Fibroblast of mammary gland (primary cell): ENCODE data around the gene SPDL1.

Experiments used
- DNase-seq: peaks from one replicate; pipeline ENCODE4 v3.0.0-alpha.2; 2010; ENCODE audit warnings: low read depth
- H3K4me3 ChIP-seq: 2 replicates; pipeline ENCODE4 v1.5.1; 2011; ENCODE audit warnings: low read depth, mild to moderate bottlenecking, low read length, moderate library complexity; ENCODE audit not compliant: control insufficient read depth
- TF ChIP-seq, protein P1 (sequence below): conservative IDR thresholded peaks from 2 replicates; pipeline ENCODE4 v1.5.1; 2011; ENCODE audit warnings: low read depth, low read length, inconsistent platforms; ENCODE audit not compliant: control insufficient read depth, insufficient read depth

SPDL1 gene, protein sequence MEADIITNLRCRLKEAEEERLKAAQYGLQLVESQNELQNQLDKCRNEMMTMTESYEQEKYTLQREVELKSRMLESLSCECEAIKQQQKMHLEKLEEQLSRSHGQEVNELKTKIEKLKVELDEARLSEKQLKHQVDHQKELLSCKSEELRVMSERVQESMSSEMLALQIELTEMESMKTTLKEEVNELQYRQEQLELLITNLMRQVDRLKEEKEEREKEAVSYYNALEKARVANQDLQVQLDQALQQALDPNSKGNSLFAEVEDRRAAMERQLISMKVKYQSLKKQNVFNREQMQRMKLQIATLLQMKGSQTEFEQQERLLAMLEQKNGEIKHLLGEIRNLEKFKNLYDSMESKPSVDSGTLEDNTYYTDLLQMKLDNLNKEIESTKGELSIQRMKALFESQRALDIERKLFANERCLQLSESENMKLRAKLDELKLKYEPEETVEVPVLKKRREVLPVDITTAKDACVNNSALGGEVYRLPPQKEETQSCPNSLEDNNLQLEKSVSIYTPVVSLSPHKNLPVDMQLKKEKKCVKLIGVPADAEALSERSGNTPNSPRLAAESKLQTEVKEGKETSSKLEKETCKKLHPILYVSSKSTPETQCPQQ

DNA sequence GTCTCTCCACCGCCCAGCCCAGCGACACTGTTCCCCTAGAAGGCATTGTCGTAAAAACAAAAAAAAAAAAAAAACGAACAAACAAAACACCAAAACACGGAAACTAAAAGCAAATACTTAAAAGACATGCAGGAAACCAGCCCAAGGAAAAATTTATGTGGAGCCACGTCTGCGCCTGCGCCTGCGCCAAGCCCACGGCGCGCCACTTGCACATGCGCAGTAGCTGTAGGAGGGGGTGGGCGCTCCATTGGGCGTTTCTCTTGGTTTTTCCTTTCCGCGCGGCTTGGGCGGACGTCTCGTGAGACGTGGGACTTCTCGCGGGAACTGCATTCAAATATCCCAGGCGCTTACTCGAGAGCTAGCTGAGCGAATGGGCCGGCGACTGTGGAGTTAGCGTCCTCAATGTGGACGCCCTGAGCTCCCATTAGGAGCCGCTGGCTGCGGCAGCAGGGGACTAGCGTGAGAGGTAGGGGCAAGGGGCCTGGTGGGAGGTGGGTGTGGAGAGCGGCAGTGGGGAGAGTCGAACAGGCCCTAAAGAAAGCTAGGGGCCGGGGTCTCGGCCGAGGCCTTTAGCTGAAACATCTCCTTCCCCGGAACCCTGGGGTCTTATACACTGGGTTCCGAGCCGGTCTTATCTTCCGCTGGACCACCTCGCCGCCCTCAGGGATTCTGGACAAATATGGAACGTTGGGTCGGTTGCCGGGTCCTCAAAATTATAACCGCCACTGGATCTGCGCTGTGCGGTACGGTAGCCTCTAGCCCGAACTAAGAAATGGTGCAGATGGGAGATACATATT, at the start of gene SPDL1:
Gene SPDL1 (plus strand): TSS at position 350 of the 797 bp plus-strand sequence. CDS start 4,644 bp downstream, outside the sequence.
- TF ChIP-seq, protein P1, sequence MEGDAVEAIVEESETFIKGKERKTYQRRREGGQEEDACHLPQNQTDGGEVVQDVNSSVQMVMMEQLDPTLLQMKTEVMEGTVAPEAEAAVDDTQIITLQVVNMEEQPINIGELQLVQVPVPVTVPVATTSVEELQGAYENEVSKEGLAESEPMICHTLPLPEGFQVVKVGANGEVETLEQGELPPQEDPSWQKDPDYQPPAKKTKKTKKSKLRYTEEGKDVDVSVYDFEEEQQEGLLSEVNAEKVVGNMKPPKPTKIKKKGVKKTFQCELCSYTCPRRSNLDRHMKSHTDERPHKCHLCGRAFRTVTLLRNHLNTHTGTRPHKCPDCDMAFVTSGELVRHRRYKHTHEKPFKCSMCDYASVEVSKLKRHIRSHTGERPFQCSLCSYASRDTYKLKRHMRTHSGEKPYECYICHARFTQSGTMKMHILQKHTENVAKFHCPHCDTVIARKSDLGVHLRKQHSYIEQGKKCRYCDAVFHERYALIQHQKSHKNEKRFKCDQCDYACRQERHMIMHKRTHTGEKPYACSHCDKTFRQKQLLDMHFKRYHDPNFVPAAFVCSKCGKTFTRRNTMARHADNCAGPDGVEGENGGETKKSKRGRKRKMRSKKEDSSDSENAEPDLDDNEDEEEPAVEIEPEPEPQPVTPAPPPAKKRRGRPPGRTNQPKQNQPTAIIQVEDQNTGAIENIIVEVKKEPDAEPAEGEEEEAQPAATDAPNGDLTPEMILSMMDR, result no peak
- peak within 1 kb of the TSS; percentile 99 for H3K4me3 ChIP-seq
- peak; percentile 96 for DNase-seq

DNA sequence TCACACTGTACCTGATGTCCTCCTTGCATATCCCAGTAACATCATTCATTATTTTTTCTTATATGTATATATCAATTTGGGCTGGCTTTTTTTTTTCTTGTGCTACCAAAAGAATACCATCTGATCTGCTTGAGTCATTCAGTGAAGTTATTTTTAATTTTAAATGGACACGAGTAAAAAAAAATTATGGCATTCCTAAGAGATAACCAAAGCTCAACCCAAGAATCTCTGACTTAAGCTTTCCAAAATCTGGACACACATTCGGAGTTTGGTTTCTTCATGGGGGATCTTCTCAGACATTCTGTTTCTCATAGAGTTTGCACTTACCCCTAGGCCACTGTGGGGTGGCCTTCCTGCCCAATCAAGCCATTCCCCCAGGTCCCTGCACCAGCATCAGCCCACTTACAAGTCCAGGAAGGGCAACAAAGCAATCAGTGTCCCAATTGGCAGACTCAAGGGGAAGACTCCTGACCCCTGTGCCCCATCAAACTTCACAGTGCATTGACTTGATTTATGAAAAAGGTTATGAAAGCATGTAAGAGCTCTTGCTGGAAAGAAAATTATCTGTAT, 49.2 kb upstream of the SPDL1 start:
- DNase-seq, result no peak

DNA sequence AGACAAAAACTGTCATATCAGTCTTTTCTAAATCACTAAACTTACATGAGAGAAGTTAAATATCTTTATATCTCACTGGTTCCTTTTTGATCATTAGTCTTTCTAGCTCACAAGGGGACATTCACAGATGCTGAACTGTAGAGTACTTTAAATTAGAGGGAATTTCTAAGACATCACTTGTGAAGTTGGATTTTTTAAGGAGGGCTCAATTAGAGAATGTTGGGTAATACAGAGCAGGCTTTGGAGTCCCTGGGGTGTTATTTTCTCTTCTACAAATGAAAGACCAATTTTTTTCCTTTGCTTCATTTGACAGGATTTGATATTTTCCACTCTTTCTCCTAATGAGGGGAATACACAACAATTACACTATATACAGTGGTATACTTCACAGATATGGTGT, 48.6 kb upstream of the SPDL1 start:
- no peak overlapping the region for H3K4me3 ChIP-seq
- TF ChIP-seq, protein P1, result no peak
- no peak for DNase-seq

More for the DNA sequence above, 49.2 kb upstream of the SPDL1 start:
- H3K4me3 ChIP-seq, result no peak overlapping the region
- TF ChIP-seq, protein P1, result no peak

DNA sequence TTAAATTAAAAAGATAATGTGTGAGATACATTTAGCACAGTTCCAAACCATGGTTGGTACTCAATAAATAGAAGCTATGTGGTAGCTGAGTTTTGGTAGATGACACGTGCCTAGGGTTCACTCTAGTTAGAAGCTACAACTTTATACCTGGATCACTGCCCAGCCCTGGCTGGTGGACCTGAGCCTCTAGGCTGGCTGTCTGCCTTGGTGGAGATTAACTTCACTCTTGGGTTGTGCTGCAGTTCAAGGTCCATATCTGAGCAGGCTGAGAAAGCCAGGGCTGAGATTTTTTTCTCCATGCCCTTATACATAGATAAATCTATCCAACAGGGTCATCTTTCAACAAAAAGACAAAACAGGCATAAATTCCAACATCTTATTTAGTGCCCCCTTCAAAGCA, 44.6 kb upstream of the SPDL1 start:
- TF ChIP-seq, protein P1, result no peak
- DNase-seq, result no peak
- H3K4me3 ChIP-seq, result no peak overlapping the region

DNA sequence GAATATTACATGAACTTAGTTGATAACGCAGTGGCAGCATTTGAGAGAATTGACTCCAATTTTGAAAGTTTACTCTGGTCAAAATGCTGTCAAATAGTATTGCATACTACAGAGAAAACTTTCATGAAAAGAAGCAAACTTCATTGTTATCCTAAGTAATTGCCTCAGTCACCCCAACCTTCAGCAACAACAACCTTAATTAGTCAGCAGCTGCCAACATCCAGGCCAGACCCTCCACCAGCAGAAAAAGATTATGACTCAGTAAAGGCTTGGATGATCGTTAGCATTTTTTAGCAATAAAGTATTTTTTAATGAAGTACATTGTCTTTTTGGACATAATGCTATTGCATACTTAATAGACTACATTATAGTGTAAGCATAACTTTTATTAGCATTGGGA, 40.8 kb upstream of the SPDL1 start:
- TF ChIP-seq, protein P1, result no peak
- H3K4me3 ChIP-seq, result no peak overlapping the region
- DNase-seq, result peak; percentile 22

DNA sequence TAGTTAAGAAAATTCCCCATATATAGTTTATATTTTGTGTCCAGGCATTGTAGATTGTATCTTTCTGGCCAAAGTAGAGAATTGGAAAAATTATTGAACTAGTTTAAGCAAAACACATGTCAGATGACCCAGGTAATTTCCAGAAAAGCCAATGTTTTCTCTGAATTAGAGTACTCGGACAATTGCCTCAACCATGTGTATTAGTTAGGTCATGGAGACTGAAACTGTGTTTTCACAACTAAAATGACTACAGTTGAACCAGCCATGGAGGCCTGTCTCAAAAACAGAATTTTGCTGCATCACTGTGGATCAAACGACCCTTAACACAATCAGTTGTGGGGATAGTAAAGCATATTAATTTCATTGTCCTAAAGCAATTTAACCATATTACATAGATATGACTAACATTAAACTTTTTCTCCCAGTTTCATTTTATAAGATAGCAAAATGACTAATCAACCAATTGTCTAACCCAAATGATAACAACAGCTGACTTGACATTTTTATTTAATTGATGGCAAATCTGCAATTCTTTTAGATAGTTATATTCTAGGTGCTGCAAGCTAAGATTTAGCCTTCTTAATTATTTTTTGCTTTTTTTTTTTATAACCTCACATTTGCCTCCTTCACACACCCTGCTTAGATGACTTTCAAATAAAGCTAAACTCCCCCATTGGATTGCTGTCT, 39.2 kb upstream of the SPDL1 start:
- no peak overlapping the region for H3K4me3 ChIP-seq
- TF ChIP-seq, protein P1, result no peak
- no peak for DNase-seq
